Fibroblast of skin of scalp (primary cell): ENCODE measurements around the gene CFAP99.
"Not testable (repeated sequence)": the region's sequence is repeated elsewhere in the genome, so short reads cannot be mapped to it uniquely, and the experiment has no call there.

Source experiments
- DNase-seq: peaks from one replicate; pipeline ENCODE4 v3.0.0-alpha.2; 2013

Gene CFAP99

GRCh38 chr4:2449051-2449450 is 30.3 kb downstream of the CFAP99 start:
- DNase-seq: no peak

DNA sequence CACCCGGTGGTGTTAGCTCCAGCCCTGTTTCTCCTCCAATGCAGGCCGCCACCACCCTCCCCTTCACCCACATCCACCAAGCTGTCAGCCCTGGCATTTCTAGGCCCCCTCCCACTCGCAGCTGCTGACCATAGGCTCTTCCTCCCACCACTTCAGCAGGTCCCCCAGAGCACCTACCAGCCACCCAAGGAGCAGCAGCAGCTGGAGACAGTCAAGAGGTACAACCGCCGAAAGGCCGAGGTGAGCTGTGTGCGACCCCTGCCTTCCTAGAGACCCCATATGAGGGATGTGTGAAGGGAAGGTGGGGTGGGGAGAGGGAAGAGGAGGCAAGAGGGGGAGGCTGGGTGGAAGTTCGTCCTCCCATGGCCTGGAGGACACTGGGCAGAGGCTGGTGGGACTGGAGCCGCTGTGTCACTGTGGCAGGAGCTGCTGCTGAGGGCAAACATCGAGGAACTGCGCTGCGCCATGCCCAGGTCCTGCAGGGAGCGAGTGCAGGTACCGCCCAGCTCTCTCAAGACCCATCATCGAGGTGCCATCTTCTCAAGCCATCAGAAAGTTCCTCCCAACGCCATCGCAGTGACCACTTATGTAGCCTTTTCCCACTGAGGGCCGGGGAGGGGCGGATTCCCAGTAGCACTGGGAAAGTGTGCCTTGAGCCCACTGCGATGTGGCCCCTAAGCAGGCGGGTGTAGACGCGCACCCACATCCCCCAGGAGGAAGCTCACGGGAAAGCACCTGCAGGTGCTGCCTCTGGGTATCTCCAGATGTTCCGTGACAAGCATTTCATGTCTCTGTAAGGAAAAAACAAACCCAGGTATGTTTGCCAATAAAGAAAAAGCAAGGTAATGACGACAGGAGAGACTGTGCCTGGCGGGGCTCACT is 31.0 kb downstream of the CFAP99 start:
- DNase-seq: no peak

- DNase-seq: no peak
Observed at GRCh38 chr4:2450394-2451035, 31.8 kb downstream of the CFAP99 start.

GRCh38 chr4:2451036-2451520 is 32.3 kb downstream of the CFAP99 start:
- no peak for DNase-seq

DNA sequence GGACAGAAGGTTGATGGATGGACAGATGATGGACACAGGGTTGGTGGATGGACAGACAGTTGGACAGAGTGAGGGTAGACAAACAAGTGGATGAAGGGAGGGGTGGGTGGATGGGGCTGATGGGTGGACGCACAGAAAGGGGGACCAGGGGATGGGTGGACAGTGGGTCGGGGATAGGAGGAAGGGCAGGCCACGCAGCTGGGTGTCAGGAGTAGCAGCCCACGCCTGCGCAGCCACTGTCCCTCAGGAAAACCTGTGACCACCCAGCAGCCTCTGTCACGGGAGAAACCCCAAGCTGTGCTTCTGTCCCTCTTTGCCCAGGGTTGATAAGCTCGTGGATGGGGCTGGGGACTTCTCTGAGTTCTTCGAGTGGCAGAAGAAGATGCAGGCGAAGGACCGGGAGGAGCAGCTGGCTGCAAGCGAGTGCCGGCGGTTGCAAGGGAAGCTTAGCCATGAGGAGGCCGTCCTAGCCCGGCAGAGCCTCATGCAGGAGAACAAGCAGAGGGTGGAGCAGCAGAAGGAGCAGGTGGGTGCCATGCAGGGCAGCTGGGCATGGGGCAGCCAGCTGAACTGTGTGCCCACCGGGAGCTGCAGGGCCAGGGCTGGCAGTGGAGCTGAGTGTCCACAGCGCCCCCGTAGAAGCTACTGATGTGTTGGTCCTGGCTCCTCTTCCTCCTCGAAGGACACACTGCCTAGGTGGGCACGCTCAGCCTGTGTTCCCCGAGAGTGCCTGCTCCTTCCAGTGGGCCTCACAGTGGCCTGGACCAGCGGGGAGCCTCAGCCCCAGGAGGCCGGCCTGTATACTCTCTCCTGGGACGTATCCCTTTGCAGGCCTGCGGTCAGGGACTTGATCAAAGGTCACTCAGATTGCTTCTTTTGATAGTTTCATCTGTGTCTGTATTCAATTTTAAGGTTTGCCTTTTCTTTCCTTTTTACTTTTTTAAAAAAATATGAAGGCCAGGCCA is 33.3 kb downstream of the CFAP99 start:
- DNase-seq: no peak

DNA sequence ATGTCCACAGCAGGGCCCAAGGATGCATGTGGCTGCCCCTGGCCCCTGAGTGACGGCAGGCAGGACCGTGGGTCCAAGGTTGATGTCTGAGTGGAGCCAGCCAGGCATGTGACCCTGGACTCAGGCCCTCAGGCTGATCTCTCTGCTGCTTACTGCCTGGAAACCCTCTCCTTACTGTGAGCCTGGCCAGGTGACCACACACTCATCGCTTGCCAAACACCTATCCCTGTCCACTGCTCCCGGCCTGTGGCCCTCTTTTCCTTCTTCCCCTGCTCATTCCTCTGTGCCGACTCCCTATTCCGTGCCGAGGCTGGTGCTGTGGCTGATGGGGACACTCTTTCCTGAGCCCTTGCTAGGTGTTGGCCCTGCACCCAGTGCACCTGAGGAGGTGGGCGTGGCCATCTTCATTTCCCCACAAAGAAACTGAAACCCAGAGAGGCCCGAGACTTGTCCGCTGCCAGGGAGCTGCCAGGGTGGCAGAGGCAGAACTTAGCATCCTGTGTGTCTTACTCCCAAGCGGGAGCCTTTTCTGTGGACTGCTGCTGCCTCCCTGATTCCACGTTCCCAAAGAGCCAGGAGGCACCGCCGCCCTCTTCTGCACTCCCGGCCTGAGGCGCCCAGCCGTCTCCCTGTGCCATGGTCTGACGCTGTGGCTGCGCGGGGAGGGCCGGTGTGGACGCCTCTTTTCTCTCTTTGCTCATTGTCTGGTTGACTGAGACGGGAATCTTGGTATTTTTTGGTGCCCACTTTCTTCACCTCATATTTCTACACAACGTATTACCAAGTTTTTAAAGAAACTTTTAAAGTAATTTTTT is 38.9 kb downstream of the CFAP99 start:
- no peak for DNase-seq

GRCh38 chr4:2458546-2459491 is 40.1 kb downstream of the CFAP99 start:
- DNase-seq: no peak

DNA sequence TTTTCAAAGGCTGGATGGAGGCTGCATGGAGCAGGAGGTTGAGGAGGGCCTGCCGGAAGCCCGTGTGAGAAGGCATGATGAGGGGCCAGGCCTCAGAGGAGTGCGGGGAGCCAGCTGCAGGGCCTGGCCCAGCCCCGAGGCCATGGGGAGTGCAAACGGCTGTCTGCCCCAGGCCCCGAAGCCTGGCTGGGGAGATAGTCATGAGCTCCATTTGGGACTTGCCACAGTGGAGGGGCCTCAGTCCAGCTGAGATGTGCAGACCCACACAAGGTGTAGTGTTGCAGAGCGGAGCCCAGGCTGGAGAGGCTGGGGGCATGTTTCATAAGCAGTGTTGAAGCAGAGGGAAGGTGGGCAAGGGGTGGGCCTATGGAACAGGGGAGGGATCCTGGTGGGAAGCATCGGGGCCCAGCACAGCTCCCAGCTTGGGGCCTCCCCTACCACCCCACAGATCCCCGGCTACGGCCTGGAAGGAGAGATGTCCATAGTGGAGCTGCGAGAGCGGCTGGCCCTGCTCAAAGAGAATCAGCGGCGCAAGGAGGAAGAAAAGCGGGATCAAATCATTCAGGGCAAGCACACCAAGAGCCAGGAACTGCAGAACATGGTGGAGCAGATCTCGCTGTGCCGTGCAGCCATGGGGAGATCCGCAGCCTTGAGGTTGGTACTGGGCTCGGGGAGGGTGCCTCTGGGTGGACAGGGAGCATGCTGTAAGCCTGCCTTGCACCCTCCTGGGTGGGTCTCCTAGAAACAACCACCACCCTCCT is 41.0 kb downstream of the CFAP99 start:
- DNase-seq: no peak

DNA sequence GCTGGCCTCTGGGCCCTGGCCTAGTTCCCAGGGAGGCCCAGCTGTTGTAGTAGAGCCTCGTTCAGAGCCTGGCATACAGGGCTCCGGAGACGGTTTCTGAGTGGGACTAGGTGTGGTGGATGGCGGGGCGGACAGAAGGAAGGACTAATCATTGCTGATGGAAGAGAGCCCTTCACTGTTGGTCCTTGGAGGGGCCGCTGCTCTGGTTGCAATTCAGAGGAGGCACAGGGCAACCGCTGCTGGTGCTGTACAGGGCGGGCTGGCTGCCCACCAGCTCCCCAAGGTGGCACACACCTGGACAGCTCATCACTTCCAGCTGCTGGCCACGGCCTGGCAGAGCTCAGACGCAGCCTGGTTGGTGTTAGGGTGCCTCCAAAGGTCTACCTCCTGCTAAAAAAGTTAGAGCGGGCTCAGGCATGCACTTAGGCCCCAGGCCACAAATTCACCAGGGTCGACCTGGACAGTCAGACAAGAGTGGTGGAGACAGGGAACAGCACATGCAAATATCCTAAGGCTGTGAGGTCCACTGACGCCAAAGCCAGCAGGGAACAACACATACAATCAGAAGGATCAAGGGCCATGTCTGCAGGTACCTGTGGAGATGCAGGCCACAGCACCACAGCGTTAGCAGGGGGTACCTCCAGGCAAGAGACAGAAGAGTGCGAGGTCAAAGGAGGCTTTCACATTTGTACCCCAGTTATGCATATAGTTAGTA is 42.6 kb downstream of the CFAP99 start:
- no peak for DNase-seq

DNA sequence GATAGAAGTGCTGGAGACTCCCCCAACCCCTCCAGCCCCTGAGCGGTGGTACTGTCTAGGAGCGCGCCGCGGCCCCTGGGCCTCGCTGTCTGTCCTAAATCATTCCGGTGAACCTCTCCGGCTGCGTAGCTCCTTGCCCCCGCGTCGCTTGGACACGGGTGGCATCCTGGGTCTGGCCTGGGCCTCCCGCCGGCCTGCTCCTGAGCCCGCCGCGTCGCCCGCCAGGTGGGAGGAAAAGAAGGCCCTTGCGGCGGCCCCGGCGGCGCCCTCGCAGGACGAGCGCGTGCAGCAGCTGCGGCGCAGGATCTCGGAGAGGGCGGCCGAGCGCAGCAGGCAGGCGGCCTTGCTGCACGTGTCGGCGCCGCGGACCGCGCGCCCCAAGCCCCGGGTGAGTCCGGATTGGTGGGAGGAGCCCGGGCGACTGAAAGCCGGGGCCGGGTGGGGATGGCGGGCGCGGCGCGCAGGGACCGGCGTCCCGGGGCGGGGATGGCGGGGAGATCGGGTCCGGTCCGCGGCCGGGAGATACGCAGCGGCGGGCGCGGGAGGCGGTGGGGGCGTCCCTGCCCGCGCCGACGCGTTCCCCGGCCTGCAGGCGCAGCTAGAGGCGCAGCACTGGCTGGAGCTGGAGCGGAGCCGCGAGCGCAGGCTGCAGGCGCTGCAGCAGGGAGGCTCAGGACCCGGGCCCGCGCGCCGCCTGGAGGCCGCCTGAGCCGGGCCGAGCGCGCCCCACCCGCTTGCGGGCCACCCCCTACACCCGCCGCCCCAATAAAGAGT is 43.6 kb downstream of the CFAP99 start:
- DNase-seq: peak; percentile 74

- DNase-seq: no peak
Observed at GRCh38 chr4:2462992-2463762, 44.4 kb downstream of the CFAP99 start.

GRCh38 chr4:2465032-2465431 is 46.3 kb downstream of the CFAP99 start:
- DNase-seq: no peak

GRCh38 chr4:2465544-2465943 is 46.8 kb downstream of the CFAP99 start:
- not testable (repeated sequence) for DNase-seq

DNA sequence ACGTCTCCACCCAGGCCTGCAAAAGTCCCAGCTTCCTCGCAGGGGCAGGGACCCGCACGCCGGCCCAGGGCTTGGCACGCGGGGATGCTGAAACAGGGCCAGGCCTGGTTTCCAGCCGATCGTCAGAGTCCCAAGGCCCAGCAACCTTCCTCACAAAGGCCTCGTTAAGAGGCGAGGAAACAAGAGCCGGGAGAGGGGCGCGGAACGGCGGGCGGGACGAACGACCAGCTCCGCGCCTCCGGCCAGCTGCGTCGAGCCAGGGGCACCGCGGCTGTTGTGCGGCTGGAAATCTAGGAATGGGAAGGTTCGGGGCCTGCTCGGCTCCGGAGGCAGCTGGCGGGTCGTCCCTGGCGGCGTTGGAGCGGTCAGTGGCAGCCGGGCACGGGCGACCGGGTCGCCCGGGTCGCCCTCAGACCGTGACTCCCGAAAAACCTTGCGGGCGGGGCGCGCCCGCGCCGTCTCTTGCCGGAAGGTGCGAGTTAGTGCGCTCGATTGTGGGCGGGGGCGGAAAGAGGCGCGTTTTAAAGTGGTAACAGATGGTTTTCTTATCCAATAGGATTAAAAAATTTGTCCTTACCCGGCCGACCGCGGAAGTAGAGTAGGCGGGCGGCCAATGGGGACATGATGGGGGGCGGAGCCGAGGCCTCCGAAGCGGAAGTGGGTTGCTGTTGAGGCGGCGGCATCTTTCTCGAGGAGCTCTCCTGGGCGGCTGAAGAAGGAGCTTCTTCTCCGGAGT is 49.9 kb downstream of the CFAP99 start, which contains the start of gene RNF4:
RNF4 (plus strand) TSS at position 651 of the 736 bp plus-strand sequence. CDS start 21,388 bp downstream, outside the sequence.
- DNase-seq: peak; percentile 98

DNA sequence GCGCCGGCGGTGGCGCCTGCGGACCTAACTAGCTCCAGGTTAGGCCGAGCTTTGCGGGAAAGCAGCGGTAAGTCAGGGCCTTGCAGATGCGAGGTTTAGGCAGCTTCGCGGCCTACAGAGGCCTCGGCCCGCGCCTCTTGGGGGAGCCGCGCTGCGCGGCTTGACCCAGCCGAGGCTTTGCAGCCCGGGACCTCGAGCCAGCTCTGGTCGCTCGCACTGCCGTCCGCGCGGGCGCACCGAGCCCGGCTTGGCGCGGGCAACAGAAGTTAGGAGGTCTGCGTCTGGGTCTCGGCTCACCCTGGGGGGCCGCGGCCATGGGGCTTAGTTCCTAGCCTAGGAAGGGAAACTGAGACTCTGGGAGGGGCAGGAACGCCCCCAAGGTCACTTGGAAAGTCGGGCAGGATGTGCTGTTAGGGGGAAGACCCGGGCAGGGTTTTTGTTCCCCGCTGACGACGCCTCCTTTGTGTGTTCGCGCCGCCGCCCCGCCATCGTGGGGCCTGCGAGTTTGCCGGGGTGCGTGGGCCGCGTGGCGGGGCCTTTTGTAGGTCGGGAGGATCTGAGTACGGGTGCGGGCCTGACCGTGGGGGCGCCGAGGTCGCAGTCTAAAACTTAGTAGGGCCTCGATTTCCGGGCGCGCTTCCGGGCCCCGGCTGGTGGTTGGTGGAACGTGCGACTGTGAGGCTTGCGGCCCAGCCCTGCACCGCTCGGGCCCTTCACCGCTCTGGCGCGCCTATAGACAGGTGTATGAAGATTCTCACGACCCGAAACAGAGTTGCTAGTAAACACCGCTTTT is 50.6 kb downstream of the CFAP99 start:
- peak; percentile 24 for DNase-seq

GRCh38 chr4:2470791-2471190 is 52.0 kb downstream of the CFAP99 start:
- no peak for DNase-seq
